HTERT RPE-1 (cell line): ENCODE results near the gene CNMD.
"Not testable (repeated sequence)": the region's sequence is repeated elsewhere in the genome, so short reads cannot be mapped to it uniquely, and the experiment has no call there.

Experiments used
- in situ Hi-C: fragments of 300-500 bp; cut with MboI; formaldehyde crosslinking; loops from 4 replicates; pipeline ENCODE4 v1.14.3; 2020; ENCODE audit warnings: low sequenced_read_pairs

CNMD gene

DNA sequence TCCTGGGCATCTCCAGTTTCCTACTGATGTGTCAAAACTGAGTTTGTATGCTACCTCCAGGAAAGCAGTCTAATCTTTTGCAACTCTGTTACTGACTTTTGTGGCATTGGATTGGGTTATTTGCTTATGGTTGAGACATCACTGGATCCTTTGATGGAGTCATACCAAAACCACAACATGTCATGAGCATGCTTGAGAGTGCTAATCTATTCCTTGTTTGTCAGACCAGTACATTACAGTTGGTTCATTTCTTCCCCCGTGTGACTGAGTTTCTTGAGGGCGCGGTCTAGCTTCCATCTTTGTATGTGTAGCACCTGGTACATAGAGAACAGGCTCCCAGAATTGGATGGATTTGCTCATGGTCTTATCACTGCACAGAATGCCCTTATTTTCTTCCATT is 43.8 kb downstream of the CNMD start:
- in situ Hi-C loops = no loop called here

DNA sequence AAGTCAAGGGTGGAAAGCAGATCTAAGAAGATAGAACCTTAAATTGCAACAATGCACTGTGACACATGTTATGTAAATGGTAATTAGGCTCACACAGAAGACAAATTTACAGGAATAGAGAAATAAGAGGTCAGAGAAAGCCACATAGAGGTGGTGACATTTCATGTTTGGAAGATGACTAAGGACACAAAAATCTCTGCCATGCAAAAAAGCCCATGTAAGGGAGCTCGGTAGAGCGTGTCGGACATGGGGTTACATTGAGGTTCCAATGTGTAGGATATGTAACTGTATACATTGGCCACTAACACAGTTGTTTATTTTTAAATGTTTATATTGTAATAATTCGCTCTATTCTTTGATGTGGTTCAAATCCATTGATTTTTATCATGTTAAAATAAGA is 53.2 kb downstream of the CNMD start:
- in situ Hi-C loops = no loop called here

DNA sequence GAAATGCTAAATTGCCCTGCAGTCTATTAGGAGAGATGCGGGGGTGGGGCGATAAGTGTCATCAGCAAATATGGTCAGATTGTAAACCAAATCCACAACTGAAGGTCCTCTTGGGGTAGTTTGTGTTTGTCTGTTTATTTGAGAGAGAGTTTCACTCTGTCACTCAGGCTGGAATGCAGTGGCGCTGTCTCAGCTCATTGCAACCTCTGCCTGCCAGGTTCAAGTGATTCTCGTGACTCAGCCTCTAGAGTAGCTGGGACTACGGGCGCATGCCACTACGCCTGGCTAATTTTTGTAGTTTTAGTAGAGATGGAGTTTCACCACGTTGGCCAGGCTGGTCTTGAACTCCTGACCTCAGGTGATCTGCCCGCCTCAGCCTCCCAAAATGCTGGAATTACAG is 53.8 kb downstream of the CNMD start:
- in situ Hi-C loops = not testable (repeated sequence)

DNA sequence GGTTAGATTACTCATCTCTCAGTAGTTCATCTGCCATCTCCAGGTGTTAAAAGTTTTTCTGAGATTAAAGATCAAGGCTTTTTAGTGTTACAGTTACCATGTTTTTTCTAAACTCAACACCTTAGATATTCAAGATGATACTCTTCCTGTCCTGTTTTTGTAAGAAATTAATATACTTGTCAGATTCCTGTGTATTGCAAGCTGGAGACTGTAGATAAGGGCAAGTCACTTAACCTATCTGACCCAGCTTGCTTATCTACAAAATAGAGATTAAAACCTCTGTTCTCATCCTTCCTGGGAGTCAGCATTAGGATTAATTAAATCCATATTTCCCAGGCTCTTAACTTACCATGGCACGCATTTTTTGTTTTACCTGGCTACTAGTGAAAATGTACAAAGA is 61.8 kb downstream of the CNMD start:
- in situ Hi-C loops = no loop called here

DNA sequence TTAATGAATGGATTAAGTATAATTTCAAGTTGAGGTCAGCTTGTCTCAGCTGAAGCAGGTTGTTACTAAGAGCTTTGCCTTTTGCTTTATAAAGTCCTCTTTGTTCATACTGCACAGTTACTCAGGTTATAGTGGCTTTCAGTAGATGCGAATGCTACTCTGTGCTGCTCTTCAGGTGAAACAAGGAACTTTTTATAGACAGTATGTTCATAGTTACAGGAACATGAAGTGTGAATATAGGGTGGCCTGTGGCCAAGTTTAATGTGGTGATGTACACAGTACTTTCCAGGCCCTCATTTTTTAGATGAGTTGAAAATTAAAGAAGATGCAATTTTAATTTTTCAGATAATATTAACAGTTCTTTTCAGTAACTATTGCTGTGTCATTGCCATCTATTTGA is 66.2 kb downstream of the CNMD start:
- in situ Hi-C loops = no loop called here

DNA sequence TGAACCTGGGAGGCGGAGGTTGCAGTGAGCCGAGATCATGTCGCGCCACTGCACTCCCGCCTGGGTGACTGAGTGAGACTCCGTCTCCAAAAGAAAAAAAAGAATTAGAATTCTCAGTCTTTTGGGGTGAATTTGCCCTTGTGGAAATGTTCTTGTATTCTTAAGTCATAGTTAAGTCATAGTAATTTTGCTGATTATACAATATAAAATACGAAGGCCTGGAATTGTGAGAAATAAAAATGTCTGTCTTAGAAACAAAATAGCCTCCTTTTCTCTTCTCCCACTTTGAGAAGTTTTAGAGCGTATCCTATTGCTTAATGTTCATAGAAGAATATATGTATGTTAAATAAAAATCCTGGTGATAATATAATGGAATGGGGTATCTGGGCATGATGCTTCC is 68.9 kb downstream of the CNMD start:
- in situ Hi-C loops = no loop called here

DNA sequence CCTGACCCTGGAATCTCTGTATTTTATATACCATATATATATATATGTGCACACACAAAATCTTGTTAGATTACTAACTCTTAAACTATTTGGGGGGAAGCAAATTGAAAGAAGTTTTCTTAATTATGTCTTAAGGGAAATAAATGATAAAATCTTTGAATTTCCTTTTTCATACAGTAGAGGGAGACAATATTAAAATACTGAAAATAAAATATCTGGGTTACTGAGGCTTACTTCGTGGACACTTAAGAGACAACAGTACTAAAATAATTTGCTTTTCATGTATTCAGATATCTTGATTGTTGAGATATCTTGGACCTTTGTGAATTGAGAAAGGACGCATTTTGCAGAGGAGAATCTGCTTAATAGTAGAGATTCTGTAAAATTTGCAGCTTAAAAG is 69.9 kb downstream of the CNMD start:
- in situ Hi-C loops = no loop called here

DNA sequence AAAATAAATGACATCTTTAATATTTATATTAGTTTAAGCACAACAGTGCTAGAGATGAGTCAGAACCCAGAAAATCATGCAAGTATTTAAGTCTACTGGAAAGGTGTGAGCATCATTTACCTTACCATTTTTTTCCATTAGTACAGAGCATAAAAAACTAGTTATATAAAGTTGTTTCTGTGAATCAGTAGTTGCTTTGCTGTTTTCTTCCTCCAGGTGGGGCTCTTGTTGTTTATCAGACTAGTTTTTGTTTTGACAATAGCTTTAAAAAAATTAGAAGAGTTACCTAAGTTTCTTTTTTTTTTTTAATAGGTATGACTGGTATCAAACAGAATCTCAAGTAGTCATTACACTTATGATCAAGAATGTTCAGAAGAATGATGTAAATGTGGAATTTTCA is 74.3 kb downstream of the CNMD start:
- in situ Hi-C loops = no loop called here

DNA sequence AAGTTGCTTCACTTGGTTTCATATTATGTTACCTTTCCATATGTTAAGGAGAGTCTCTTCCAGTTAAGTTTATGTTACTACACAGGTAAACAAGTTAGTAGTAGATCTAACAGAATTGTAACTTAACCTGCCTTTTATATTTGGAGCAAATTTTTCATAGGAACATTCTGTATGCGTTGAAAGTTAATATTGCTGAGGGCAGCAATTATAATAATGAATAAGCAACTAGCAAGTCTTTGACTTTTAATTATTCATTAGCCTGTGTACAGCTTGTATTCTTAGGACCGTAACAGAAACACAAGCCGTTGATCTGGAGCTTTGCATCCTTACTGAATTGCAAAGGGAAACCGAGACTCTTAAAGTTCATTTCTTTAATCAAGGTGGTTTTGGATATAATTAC is 75.3 kb downstream of the CNMD start:
- in situ Hi-C loops = no loop called here

DNA sequence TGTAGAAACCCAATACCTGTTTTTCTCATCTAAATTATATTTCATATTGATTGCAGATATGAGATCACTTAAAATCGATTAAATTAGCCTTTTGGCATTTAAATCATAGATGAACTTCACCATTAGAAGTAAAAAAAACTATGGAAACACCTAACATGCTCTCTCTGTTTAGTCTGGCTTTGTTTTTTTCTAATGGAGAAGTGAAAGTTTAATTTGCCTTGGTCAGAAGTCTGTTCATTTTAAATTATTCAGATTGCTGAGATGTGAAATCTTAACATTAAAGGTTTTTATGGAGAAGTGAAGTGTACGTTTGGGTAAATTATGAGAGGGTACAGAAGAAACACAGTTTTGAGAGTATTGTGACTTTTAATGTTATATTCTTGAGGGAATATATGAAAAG is 80.3 kb downstream of the CNMD start:
- in situ Hi-C loops = no loop called here
